ENCODE data around the gene MGLL.

The MGLL gene

DNA sequence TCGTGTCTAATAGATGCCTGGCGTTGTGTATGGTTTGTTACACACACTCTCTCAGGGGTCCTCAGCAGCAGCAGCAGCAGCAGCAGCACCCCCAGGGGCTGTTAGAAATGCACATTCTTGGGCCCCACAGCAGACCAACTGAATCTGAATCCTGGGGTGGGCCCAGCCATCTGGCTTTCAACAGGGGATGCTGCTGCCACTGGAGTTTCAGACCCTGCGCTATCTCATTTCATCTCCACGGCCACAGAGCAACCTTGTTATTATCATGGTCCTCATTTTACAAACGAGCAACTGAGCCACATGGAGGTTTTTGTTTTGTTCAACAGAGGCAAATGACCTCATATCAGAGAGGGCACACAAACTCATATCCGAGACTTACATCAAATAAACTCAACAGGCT, 47.7 kb downstream of the MGLL start:
- no peak for DNase-seq (ENCODE audit: low read depth)

- DNase-seq (ENCODE audit: low read depth), result no peak
Measured at GRCh38 chr3:127773752-127774395, 48.4 kb downstream of the MGLL start.

DNA sequence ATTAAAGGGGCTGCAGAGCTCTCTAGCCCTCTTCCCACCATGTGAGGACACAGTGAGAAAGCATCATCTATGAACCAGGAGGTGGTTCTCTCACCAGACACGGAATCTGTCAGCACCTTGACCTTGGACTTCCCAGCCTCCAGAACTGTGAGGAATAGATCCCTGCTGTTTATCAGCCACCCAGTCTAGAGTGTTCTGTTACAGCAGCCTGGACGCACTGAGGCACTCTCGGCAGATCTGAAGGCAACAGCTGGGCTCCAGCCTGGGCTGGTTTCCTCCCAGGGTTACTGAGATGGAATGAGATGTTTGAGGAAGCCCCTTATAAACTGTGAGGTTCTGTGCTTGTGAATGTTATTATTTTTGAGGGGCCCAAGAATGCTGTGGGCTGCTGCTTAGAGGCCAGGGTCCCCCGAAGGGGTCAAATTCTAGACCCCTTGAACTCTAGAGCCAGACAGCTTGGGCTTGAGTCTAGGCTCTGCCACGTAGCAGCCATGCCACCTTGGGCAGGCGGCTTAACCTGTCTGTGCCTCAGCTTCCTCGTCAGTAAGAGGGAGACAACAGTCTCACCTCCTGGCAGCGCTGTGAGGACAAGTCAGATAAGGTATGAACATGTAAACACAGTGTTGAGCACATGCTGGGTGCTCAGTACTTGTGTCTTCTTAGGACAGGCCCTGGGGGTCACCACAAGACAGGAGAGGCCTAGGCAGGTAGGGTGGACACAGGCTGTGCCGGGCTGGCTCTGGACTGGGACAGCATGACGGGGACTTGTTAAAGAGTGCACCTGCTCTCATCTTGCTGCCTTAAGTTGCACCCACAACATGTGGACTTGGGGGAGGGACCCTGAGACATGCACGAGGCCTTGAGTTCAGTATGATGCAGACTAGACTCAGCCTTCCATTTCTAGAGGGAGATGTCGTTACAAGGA, 49.2 kb downstream of the MGLL start:
- no peak for DNase-seq (ENCODE audit: low read depth)

- DNase-seq (ENCODE audit: low read depth), result no peak
Measured at GRCh38 chr3:127772273-127772672, 50.0 kb downstream of the MGLL start.

DNA sequence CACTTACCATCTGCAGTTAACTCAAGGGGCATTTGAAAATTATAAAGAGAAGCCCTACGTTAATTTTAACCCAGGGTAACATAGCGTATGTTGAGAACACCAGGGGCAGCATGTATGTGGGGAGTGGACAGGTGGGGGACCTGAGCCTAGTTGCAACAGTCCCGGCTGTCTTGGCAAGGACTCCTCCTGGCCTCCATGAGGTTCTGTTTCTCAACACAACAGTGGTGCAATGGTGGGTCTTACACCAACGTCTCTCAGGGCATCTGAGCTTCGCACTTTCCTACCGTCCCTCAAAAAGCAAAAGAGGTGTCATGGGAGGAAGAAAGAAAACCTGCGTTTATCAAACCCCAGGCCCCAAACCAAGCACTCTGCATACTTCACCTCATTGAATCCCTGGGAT, 50.6 kb downstream of the MGLL start:
- no peak for DNase-seq (ENCODE audit: low read depth)

DNA sequence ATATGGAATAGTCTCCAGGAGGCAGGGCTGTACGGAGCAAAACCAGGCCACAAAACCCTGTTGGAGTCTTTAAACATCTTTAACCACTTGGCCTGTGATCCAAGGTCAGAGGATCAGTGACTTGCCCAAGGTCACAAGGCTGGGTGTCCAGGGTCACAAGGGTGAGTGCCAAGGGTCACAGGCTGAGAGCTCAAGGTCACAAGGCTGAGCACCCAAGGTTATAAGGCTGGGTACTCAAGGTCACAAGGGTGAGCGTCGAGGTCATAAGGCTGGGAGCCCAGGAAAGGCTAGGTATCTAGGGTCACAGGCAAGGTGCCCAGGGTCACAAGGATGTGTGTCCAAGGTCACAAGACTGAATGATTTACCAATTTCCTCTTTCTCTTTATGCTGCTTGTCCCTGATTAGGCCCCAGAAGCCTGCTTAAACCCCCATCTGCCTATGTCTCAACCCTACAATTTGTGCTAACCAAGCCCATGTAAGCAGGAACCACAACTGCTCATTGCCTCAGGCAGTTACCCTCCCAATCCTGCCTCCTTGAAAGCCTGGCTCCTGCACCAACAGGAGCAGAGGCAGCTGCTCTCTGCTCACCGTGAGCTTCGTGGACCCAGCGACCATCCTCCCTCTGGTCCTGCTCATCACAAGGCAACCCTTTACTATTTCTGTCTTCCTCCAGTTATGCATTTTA, 51.5 kb downstream of the MGLL start:
- DNase-seq (ENCODE audit: low read depth), result no peak

DNA sequence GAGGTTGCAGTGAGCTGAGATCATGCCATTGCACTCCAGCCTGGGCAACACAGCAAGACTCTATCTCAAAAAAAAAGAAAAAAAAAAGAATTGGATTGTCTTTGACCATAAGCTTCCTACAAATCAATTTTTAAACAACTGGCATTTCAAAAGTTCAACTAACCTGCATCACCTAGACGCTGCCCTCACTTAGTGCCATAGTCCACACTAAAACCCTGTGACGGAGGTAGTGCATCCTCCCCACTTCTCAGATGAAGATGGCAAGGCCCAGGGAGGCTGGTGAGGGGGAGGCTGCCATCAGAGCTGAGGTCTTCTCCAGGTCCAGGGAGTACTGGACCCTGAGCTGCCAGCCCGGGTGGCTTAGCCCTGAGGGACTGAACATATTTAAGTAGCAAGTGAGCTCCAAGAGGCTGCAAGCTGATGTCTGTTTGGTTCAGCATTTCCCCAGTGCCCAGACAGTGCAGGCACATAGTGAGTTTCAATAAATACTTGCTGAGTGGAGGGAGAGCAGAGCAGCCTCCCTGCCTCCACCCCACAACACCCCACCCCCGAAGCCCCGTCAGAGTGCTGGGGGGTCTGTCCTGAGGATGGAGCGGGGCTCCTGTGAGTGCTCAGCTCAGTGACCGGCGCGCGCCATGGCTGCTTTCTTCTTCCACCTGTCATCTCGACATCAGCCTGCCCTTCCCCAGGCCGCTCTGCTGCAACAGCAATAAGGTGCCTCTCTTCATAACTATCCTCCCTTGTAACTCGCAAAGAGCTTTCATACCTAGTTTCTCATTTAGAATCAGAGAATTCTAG, 52.8 kb downstream of the MGLL start:
- no peak for DNase-seq (ENCODE audit: low read depth)

DNA sequence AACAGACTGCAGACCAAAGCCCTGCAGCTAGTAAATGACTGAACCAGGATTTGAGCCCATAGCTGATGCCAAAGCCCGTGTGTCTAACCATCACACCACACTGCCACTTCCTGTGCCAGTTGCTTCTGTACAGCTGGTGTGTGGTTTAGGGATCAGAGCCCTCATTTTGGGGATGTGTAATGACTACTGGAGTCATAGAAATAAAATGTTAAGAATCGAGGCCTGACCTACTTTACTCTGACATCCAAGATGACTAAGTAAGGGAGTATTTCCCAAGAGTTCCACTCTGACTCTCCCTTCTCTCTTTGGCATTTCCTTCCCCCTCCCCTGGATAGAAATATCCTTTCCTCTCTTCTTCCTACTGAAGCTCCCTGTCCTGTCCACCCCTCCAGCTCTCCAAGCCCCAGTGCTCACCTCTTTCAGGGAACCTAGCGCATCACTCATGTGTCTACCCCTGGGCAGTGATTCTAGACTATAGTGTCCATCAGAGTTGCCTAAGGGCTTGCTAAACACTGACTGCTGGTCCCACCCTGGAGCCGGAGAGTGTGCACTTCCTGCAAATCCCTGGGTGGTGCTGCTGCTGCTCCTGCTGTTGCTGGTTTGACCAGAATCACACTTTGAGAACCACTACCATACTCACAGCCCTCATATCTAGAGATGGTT, 53.8 kb downstream of the MGLL start:
- DNase-seq (ENCODE audit: low read depth), result peak; percentile 97

GRCh38 chr3:127767126-127767525, 55.2 kb downstream of the MGLL start:
- DNase-seq (ENCODE audit: low read depth), result no peak

- DNase-seq (ENCODE audit: low read depth), result no peak
Measured at GRCh38 chr3:127765735-127766134, 56.6 kb downstream of the MGLL start.

GRCh38 chr3:127764841-127765362, 57.4 kb downstream of the MGLL start:
- DNase-seq (ENCODE audit: low read depth), result no peak

- no peak for DNase-seq (ENCODE audit: low read depth)
Measured at GRCh38 chr3:127764301-127764700, 58.0 kb downstream of the MGLL start.

- DNase-seq (ENCODE audit: low read depth), result no peak
Measured at GRCh38 chr3:127763816-127764215, 58.5 kb downstream of the MGLL start.

DNA sequence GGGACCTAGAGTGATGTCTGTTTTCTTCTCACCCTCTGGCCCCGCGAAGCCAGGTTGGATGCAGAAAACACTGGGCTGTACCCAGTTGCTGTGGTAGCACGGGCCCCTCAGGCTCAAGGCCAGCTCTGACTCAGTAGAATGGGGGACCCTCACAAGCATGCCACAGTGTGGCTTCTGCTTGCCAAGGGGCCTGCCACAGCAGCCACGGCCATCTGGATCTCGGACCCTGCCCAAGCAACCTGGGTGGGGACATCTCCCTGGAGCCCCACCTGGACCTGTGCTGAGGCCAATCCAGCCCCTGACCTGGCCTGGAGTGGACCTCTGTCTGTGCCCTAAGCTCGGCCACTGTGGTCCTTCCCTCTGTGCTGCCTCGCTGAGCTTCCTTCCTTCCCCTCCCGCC, 59.0 kb downstream of the MGLL start:
- no peak for DNase-seq (ENCODE audit: low read depth)

- no peak for DNase-seq (ENCODE audit: low read depth)
Measured at GRCh38 chr3:127762787-127763105, 59.6 kb downstream of the MGLL start.

DNA sequence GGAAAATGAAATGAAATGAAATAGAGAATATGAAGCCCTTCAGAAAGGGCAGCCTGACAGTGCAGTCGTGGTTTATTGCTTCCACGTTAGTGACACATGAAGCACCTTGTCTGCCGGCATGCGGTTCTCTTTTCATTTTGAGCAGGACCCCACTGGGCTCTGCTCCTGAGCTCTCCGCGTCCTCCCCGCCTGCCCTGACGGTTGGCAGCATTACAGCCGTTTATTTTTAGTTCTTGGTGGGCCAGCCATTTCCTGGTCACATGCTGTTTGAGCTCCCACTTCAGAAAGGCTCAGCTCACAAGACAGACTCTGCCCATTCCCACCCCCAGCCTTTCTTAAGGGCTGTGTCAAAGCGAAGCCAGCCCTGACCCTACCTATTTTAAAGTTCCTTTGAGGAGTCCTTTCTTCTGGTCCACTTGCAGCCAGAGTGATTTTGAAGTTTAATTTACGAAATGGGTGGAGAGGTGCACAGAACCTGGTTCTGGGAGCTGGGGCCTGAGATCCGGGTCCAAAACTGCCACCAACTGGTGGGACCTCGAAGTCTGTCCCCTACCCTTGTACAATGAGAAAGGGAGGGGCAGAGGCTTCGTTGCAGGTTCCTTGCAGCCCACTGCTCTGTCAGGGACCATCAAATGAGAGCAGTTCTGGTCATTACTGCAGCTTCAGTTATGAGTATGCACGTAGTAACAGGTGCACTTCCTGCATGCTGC, 60.1 kb downstream of the MGLL start:
- no peak for DNase-seq (ENCODE audit: low read depth)

- DNase-seq (ENCODE audit: low read depth), result no peak
Measured at GRCh38 chr3:127761441-127761801, 60.9 kb downstream of the MGLL start.

DNA sequence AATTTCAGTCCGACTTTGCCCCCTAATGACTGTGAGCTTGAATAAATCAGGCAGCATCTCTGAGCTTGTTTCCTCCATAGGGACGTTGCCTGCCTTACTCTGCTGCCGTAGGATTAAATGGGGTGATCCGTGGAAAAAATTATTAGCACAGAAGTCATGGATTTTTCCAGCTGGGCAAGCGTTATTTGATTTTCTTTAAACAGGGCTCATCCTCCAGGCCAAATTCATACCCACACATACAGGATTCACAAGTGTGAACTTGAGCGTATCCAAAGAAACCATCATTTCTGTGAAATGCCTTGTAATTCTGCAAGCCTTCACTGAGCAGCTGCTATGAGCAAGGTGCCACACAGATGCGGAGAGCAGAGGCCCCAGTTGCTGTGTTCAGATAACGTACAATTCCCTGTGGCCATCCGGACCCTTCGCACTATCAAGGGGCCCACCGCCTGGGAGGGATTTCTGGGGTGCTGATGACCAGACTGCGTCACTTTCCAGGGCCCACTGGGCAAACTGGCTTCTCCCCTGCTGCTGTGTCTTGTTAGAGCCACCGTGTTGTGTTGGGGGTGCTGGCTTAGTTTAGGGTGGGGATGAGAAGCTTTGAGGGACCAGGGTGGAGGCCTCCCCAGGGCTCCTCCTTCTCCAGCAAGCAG, 61.4 kb downstream of the MGLL start:
- no peak for DNase-seq (ENCODE audit: low read depth)

DNA sequence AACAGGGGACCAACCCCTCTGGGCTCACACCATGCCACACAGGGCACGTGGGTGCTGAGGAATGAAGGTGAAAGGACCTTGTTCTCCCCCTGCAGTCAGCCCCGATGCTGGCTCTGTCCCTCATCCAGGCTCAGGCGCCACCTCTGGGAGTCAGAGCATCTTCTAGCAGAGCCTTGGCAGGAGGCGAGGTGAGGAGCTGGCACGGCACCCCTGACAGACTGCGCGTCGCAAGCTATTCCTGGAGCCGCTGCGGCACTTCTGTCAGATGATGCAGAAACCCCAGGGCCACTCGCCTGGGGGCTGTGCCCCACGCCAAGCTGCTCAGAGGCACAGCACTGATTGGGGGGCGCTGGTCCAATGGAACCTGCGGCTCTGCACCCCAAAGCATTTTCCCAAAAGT, 62.0 kb downstream of the MGLL start:
- DNase-seq (ENCODE audit: low read depth), result no peak

- DNase-seq (ENCODE audit: low read depth), result no peak
Measured at GRCh38 chr3:127759826-127760225, 62.5 kb downstream of the MGLL start.
